Hepatocyte (in vitro differentiated cells): ENCODE measurements around the gene PLP1.

ENCODE experiments used
- EZH2 ChIP-seq: fragments of 200-600 bp; sonication (generic); IDR thresholded peaks from 2 replicates; pipeline ENCODE4 v1.6.1; 2016; ENCODE audit warnings: antibody characterized with exemption, mild to moderate bottlenecking, borderline replicate concordance
- TF ChIP-seq, protein P1 (sequence below): fragments of 200-600 bp; sonication (generic); IDR thresholded peaks from 2 replicates; pipeline ENCODE4 v1.5.1; 2016; ENCODE audit warnings: antibody characterized with exemption, mild to moderate bottlenecking; ENCODE audit not compliant: poor library complexity

- TF ChIP-seq, protein P1, sequence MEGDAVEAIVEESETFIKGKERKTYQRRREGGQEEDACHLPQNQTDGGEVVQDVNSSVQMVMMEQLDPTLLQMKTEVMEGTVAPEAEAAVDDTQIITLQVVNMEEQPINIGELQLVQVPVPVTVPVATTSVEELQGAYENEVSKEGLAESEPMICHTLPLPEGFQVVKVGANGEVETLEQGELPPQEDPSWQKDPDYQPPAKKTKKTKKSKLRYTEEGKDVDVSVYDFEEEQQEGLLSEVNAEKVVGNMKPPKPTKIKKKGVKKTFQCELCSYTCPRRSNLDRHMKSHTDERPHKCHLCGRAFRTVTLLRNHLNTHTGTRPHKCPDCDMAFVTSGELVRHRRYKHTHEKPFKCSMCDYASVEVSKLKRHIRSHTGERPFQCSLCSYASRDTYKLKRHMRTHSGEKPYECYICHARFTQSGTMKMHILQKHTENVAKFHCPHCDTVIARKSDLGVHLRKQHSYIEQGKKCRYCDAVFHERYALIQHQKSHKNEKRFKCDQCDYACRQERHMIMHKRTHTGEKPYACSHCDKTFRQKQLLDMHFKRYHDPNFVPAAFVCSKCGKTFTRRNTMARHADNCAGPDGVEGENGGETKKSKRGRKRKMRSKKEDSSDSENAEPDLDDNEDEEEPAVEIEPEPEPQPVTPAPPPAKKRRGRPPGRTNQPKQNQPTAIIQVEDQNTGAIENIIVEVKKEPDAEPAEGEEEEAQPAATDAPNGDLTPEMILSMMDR = no peak
- no peak for TF ChIP-seq EZH2
These were observed 7.3 kb downstream of the PLP1 start for GRCh38 chrX:103783971-103784370.
